ENCODE measurements around the gene TROAP. TPM values are rescaled to one million over a fixed set of nuclear protein-coding genes. Genes with fewer than 3 reads are reported as not detected.
"Not testable (repeated sequence)": the region's sequence is repeated elsewhere in the genome, so short reads cannot be mapped to it uniquely, and the experiment has no call there.

The TROAP gene
- total RNA-seq, 2 donors from 2014 or later, result 0.27 to 0.99 TPM

- no peak for TF ChIP-seq CTCF (IDR thresholded peaks at IDR 0.05)
- DNase-seq (ENCODE audit: low spot score), result no peak
- no peaks in the 10 kb centered on the region for H3K9me3 ChIP-seq
Observed at GRCh38 chr12:49304161-49304560, 18.9 kb upstream of the TROAP start.

GRCh38 chr12:49305762-49306510, 17.1 kb upstream of the TROAP start:
- H3K4me3 ChIP-seq, result no peak overlapping the region
- no peak overlapping the region for H3K27ac ChIP-seq
- no peaks in the 10 kb centered on the region for H3K9me3 ChIP-seq
- H3K4me1 ChIP-seq (ENCODE audit: control insufficient read depth in 1 of 2, low read depth in 2 of 2), result no peaks in the 10 kb centered on the region
- ATAC-seq (ENCODE audit: insufficient number of reproducible peaks, low FRiP score, low read depth) (no peak), DNase-seq (ENCODE audit: low spot score) (no peak)
- H3K36me3 ChIP-seq, result no peaks in the 10 kb centered on the region
- H3K27me3 ChIP-seq (replicated peaks; ENCODE audit: insufficient read depth), result no peaks in the 10 kb centered on the region
- no peak for TF ChIP-seq CTCF (IDR thresholded peaks at IDR 0.05)

More at GRCh38 chr12:49304161-49304560, 18.9 kb upstream of the TROAP start:
- no peak overlapping the region for H3K27ac ChIP-seq
- H3K4me3 ChIP-seq, result no peak overlapping the region
- no peaks in the 10 kb centered on the region for H3K4me1 ChIP-seq (ENCODE audit: control insufficient read depth in 1 of 2, low read depth in 2 of 2)
- no peaks in the 10 kb centered on the region for H3K36me3 ChIP-seq
- no peaks in the 10 kb centered on the region for H3K27me3 ChIP-seq (replicated peaks; ENCODE audit: insufficient read depth)
- ATAC-seq (ENCODE audit: insufficient number of reproducible peaks, low FRiP score, low read depth), result no peak

GRCh38 chr12:49309386-49309785, 13.7 kb upstream of the TROAP start:
- Histone ChIP-seq H3K9me3 (no peaks in the 10 kb centered on the region), H3K27ac (no peak overlapping the region), H3K27me3 (replicated peaks; ENCODE audit: insufficient read depth) (no peaks in the 10 kb centered on the region), H3K4me1 (ENCODE audit: control insufficient read depth in 1 of 2, low read depth in 2 of 2) (no peaks in the 10 kb centered on the region), H3K4me3 (no peak overlapping the region), H3K36me3 (no peaks in the 10 kb centered on the region)
- no peak for ATAC-seq (ENCODE audit: insufficient number of reproducible peaks, low FRiP score, low read depth)
- no peak for TF ChIP-seq CTCF (IDR thresholded peaks at IDR 0.05)
- no peak for DNase-seq (ENCODE audit: low spot score)

GRCh38 chr12:49310451-49311000, 12.5 kb upstream of the TROAP start:
- H3K27ac ChIP-seq; H3K4me3 ChIP-seq; H3K27me3 ChIP-seq (replicated peaks; ENCODE audit: insufficient read depth); H3K36me3 ChIP-seq; ATAC-seq (ENCODE audit: insufficient number of reproducible peaks, low FRiP score, low read depth); H3K4me1 ChIP-seq (ENCODE audit: control insufficient read depth in 1 of 2, low read depth in 2 of 2); H3K9me3 ChIP-seq; DNase-seq (ENCODE audit: low spot score): not testable (repeated sequence)

- Histone ChIP-seq H3K4me1 (ENCODE audit: control insufficient read depth in 1 of 2, low read depth in 2 of 2) (no peaks in the 10 kb centered on the region), H3K27me3 (replicated peaks; ENCODE audit: insufficient read depth) (no peaks in the 10 kb centered on the region), H3K4me3 (no peak overlapping the region), H3K36me3 (no peaks in the 10 kb centered on the region), H3K27ac (no peak overlapping the region), H3K9me3 (no peaks in the 10 kb centered on the region)
- DNase-seq (ENCODE audit: low spot score) (no peak), ATAC-seq (ENCODE audit: insufficient number of reproducible peaks, low FRiP score, low read depth) (no peak)
- TF ChIP-seq CTCF (IDR thresholded peaks at IDR 0.05), result no peak
Observed at GRCh38 chr12:49314811-49315210, 8.2 kb upstream of the TROAP start.

GRCh38 chr12:49317118-49317517, 5.9 kb upstream of the TROAP start:
- not testable (repeated sequence) for H3K27ac ChIP-seq; H3K4me3 ChIP-seq; H3K9me3 ChIP-seq; H3K36me3 ChIP-seq; ATAC-seq (ENCODE audit: insufficient number of reproducible peaks, low FRiP score, low read depth); DNase-seq (ENCODE audit: low spot score); H3K27me3 ChIP-seq (replicated peaks; ENCODE audit: insufficient read depth); H3K4me1 ChIP-seq (ENCODE audit: control insufficient read depth in 1 of 2, low read depth in 2 of 2)

GRCh38 chr12:49320411-49321103, 2.5 kb upstream of the TROAP start:
- not testable (repeated sequence) for H3K4me3 ChIP-seq; H3K36me3 ChIP-seq; H3K27me3 ChIP-seq (replicated peaks; ENCODE audit: insufficient read depth); H3K9me3 ChIP-seq; DNase-seq (ENCODE audit: low spot score); H3K27ac ChIP-seq; ATAC-seq (ENCODE audit: insufficient number of reproducible peaks, low FRiP score, low read depth)
- H3K4me1 ChIP-seq (ENCODE audit: control insufficient read depth in 1 of 2, low read depth in 2 of 2), result peaks cover 11 to 16% of the 10 kb centered on the region in 2 donors

Data from thoracic aorta (tissue), 2 donors.